ENCODE results near the gene ADCY4. TPM values are rescaled to one million over a fixed set of nuclear protein-coding genes. Genes with fewer than 3 reads are reported as not detected.
A peak's percentile ranks its signal among the peaks of the same experiment; 100 is the strongest.

Gene ADCY4
- total and polyA plus RNA-seq, 2 of the 13 experiments (the other 11 are each of a cell fraction or from before 2014, with no cell fraction given): 0.03 TPM; not detected in 1

GRCh38 chr14:24299255-24300191 is 35.3 kb downstream of the ADCY4 start, which contains the start of the genes DHRS1 and NOP9 (continued):
- TF ChIP-seq ZFP36L2 (CRISPR knock-in tag; IDR thresholded peaks at IDR 0.05) (peak; percentile 85; the same call in 1 of the 2 replicates), PLRG1 (conservative IDR thresholded peaks at IDR 0.05) (no peak), FUBP1 (CRISPR knock-in tag; IDR thresholded peaks at IDR 0.05; ENCODE audit: borderline replicate concordance) (peak; percentile 97), E2F5 (CRISPR knock-in tag; conservative IDR thresholded peaks at IDR 0.05) (peak; percentile 76), ZNF354B (CRISPR knock-in tag; IDR thresholded peaks at IDR 0.05) (peak; percentile 79; the same call in 1 of the 2 replicates), ZNF549 (CRISPR knock-in tag; IDR thresholded peaks at IDR 0.05) (peak; percentile 90), ZNF546 (CRISPR knock-in tag; conservative IDR thresholded peaks at IDR 0.05) (peak; percentile 80; the same call in 1 of the 2 replicates), KLF11 (CRISPR knock-in tag; IDR thresholded peaks at IDR 0.05) (peak; percentile 84; the same call in 1 of the 2 replicates), TFDP1 (CRISPR knock-in tag; IDR thresholded peaks at IDR 0.05; ENCODE audit: borderline replicate concordance) (peak; percentile 91; the same call in 1 of the 2 replicates), POGZ (CRISPR knock-in tag; IDR thresholded peaks at IDR 0.05) (peak; percentile 99), KAT7 (CRISPR knock-in tag; IDR thresholded peaks at IDR 0.05; ENCODE audit: borderline replicate concordance) (peak; percentile 93), ZSCAN9 (CRISPR knock-in tag; IDR thresholded peaks at IDR 0.05; ENCODE audit: borderline replicate concordance) (no peak; the same call in 1 of the 2 replicates), HMGA1 (CRISPR knock-in tag; conservative IDR thresholded peaks at IDR 0.05) (no peak), ZHX2 (IDR thresholded peaks at IDR 0.05; ENCODE audit: low read depth) (peak; percentile 99), ZHX2 (CRISPR knock-in tag; IDR thresholded peaks at IDR 0.05; ENCODE audit: borderline replicate concordance) (no peak), ZNF703 (CRISPR knock-in tag; IDR thresholded peaks at IDR 0.05; ENCODE audit: borderline replicate concordance) (no peak), NFYC (CRISPR knock-in tag; IDR thresholded peaks at IDR 0.05) (peak; percentile 61), ZNF143 (CRISPR knock-in tag; IDR thresholded peaks at IDR 0.05) (peak; percentile 70; the same call in 1 of the 2 replicates), ZNF33A (CRISPR knock-in tag; IDR thresholded peaks at IDR 0.05; ENCODE audit: borderline replicate concordance) (no peak), ZNF3 (CRISPR knock-in tag; IDR thresholded peaks at IDR 0.05) (no peak; the same call in 1 of the 2 replicates)

All from HepG2 (cell line).